Activated CD8-positive, alpha-beta memory T cell treated with anti-CD3 and anti-CD28 coated beads, Interleukin-2, amount 50 U/mL, for 1 hour (primary cell): Measurements from ENCODE around the gene SH3RF1.
"Not testable (repeated sequence)": the region's sequence is repeated elsewhere in the genome, so short reads cannot be mapped to it uniquely, and the experiment has no call there.

ENCODE experiments used
- DNase-seq: peaks from one replicate; pipeline ENCODE4 v3.0.0-alpha.2; 2020; ENCODE audit errors: extremely low read depth

Gene SH3RF1

GRCh38 chr4:169225812-169226211 lies 44.9 kb downstream of the SH3RF1 start:
- DNase-seq: no peak

GRCh38 chr4:169225058-169225751 lies 45.6 kb downstream of the SH3RF1 start:
- no peak for DNase-seq

- DNase-seq: no peak
Observed at GRCh38 chr4:169222761-169223160, 48.0 kb downstream of the SH3RF1 start.

- DNase-seq: no peak
Observed at GRCh38 chr4:169221662-169222061, 49.1 kb downstream of the SH3RF1 start.

GRCh38 chr4:169220854-169221411 lies 49.8 kb downstream of the SH3RF1 start:
- no peak for DNase-seq

- no peak for DNase-seq
Observed at GRCh38 chr4:169220447-169220846, 50.3 kb downstream of the SH3RF1 start.

GRCh38 chr4:169219440-169219839 lies 51.3 kb downstream of the SH3RF1 start:
- DNase-seq: no peak

GRCh38 chr4:169215656-169216055 lies 55.1 kb downstream of the SH3RF1 start:
- DNase-seq: no peak

- no peak for DNase-seq
Observed at GRCh38 chr4:169212981-169213380, 57.8 kb downstream of the SH3RF1 start.

- no peak for DNase-seq
Observed at GRCh38 chr4:169210504-169211118, 60.1 kb downstream of the SH3RF1 start.

- DNase-seq: no peak
Observed at GRCh38 chr4:169209388-169209883, 61.3 kb downstream of the SH3RF1 start.

GRCh38 chr4:169208516-169208915 lies 62.2 kb downstream of the SH3RF1 start:
- DNase-seq: no peak

- DNase-seq: no peak
Observed at GRCh38 chr4:169208090-169208455, 62.7 kb downstream of the SH3RF1 start.

- no peak for DNase-seq
Observed at GRCh38 chr4:169207436-169208089, 63.2 kb downstream of the SH3RF1 start.

- DNase-seq: no peak
Observed at GRCh38 chr4:169205744-169206080, 65.0 kb downstream of the SH3RF1 start.

- DNase-seq: no peak
Observed at GRCh38 chr4:169205075-169205743, 65.5 kb downstream of the SH3RF1 start.

- DNase-seq: no peak
Observed at GRCh38 chr4:169203891-169204290, 66.9 kb downstream of the SH3RF1 start.

- not testable (repeated sequence) for DNase-seq
Observed at GRCh38 chr4:169203278-169203677, 67.5 kb downstream of the SH3RF1 start.

GRCh38 chr4:169202878-169203277 lies 67.9 kb downstream of the SH3RF1 start:
- DNase-seq: no peak

GRCh38 chr4:169202145-169202699 lies 68.5 kb downstream of the SH3RF1 start:
- DNase-seq: no peak

GRCh38 chr4:169201222-169202144 lies 69.3 kb downstream of the SH3RF1 start:
- no peak for DNase-seq
